K562 (cell line): ENCODE measurements around the gene MYL12B. TPM values are rescaled to one million over a fixed set of nuclear protein-coding genes. Genes with fewer than 3 reads are reported as not detected.

ENCODE experiments used
- ADNP ChIP-seq: fragments of 200-800 bp; sonication (Bioruptor generic); IDR thresholded peaks from 2 replicates; pipeline ENCODE4 v1.6.1; 2016; ENCODE audit warnings: missing genetic modification characterization, missing compliant biosample characterization
- CC2D1A ChIP-seq: fragments of 450-650 bp; IDR thresholded peaks from 2 replicates; pipeline ENCODE4 v1.6.1; 2017; ENCODE audit warnings: mild to moderate bottlenecking
- CHAMP1 ChIP-seq: fragments of 450-650 bp; IDR thresholded peaks from 2 replicates; pipeline ENCODE4 v1.6.1; 2016; ENCODE audit warnings: mild to moderate bottlenecking
- CREM ChIP-seq: IDR thresholded peaks from 2 replicates; pipeline ENCODE4 v1.6.1; 2014; ENCODE audit warnings: antibody characterized with exemption, low read depth
- DNMT1 ChIP-seq: fragments of 450-650 bp; IDR thresholded peaks from 2 replicates; pipeline ENCODE4 v1.6.1; 2016; ENCODE audit warnings: antibody characterized with exemption, mild to moderate bottlenecking
- FOXJ3 ChIP-seq: sonication (generic); formaldehyde crosslinking; IDR thresholded peaks from 2 replicates; pipeline ENCODE4 v1.4.0; 2020; ENCODE audit warnings: mild to moderate bottlenecking, missing genetic modification reagents
- FOXK1 ChIP-seq: sonication (generic); formaldehyde crosslinking; IDR thresholded peaks from 2 replicates; pipeline ENCODE4 v1.8.0; 2022; ENCODE audit warnings: missing genetic modification reagents, mild to moderate bottlenecking, borderline replicate concordance
- HDAC2 ChIP-seq: fragments of 450-650 bp; IDR thresholded peaks from 2 replicates; pipeline ENCODE4 v1.6.1; 2016; ENCODE audit warnings: mild to moderate bottlenecking
- HINFP ChIP-seq: fragments of 450-650 bp; conservative IDR thresholded peaks from 2 replicates; pipeline ENCODE4 v1.6.1; 2016; ENCODE audit warnings: missing genetic modification characterization, low read depth, mild to moderate bottlenecking, control low read depth, missing compliant biosample characterization
- HMG20B ChIP-seq: fragments of 250-450 bp; sonication (Bioruptor Pico); IDR thresholded peaks from 2 replicates; pipeline ENCODE4 v1.5.0; 2021; ENCODE audit warnings: mild to moderate bottlenecking
- KDM1A ChIP-seq, 2 experiments: fragments of 450-650 bp; IDR thresholded peaks; 2 replicates each; pipeline ENCODE4 v1.6.1; 2016; ENCODE audit warnings: mild to moderate bottlenecking in 2 of 2
- KDM2B ChIP-seq: fragments of 250-450 bp; sonication (Bioruptor Pico); IDR thresholded peaks from 2 replicates; pipeline ENCODE4 v1.8.0; 2021; ENCODE audit warnings: mild to moderate bottlenecking, moderate library complexity
- KLF6 ChIP-seq: fragments of 250-450 bp; sonication (Bioruptor Pico); IDR thresholded peaks from 2 replicates; pipeline ENCODE4 v1.4.0; 2020; ENCODE audit warnings: mild to moderate bottlenecking, moderate library complexity, borderline replicate concordance
- MECOM ChIP-seq: fragments of 250-450 bp; sonication (Bioruptor Pico); IDR thresholded peaks from 2 replicates; pipeline ENCODE4 v1.8.0; 2022; ENCODE audit warnings: inconsistent platforms
- MTA2 ChIP-seq: fragments of 450-650 bp; IDR thresholded peaks from 2 replicates; pipeline ENCODE4 v1.6.1; 2016; ENCODE audit warnings: low read depth
- NELFE ChIP-seq: IDR thresholded peaks from 2 replicates; pipeline ENCODE4 v1.6.1; 2011; ENCODE audit warnings: mild to moderate bottlenecking; ENCODE audit not compliant: insufficient read depth, insufficient read length
- OTX1 ChIP-seq: fragments of 450-650 bp; formaldehyde crosslinking; IDR thresholded peaks from 2 replicates; pipeline ENCODE4 v1.4.0; 2022; ENCODE audit warnings: mild to moderate bottlenecking
- PHF20 ChIP-seq: fragments of 450-650 bp; IDR thresholded peaks from 2 replicates; pipeline ENCODE4 v1.6.1; 2018; ENCODE audit not compliant: partially characterized antibody
- PTBP1 ChIP-seq: fragments of 200-400 bp; formaldehyde crosslinking; IDR thresholded peaks from 2 replicates; pipeline ENCODE4 v1.6.1; 2017; ENCODE audit warnings: low read depth, low read length
- RAD21 ChIP-seq, 2 experiments: fragments of 250-450 bp in 1 of 2; fragments of 450-650 bp in 1 of 2; sonication (Bioruptor Pico) in 1 of 2; formaldehyde crosslinking in 1 of 2; IDR thresholded peaks in 1 of 2; conservative IDR thresholded peaks in 1 of 2; 2 replicates each; pipeline versions ENCODE4 v1.4.0 to v1.8.0; 2020 to 2022; ENCODE audit warnings: mild to moderate bottlenecking in 2 of 2, moderate library complexity in 1 of 2
- RFX1 ChIP-seq: fragments of 450-650 bp; IDR thresholded peaks from 2 replicates; pipeline ENCODE4 v1.6.1; 2016; ENCODE audit warnings: mild to moderate bottlenecking, moderate library complexity
- SNIP1 ChIP-seq: fragments of 450-650 bp; IDR thresholded peaks from 2 replicates; pipeline ENCODE4 v1.7.1; 2017; ENCODE audit warnings: low read depth, mild to moderate bottlenecking
- SP2 ChIP-seq: IDR thresholded peaks from 2 replicates; pipeline ENCODE4 v1.6.1; 2011; ENCODE audit warnings: mild to moderate bottlenecking, low read depth, low read length, moderate library complexity; ENCODE audit not compliant: poor library complexity, severe bottlenecking; ENCODE audit errors: extremely low read depth
- ZBTB2 ChIP-seq: fragments of 450-650 bp; IDR thresholded peaks from 2 replicates; pipeline ENCODE4 v1.6.1; 2016; ENCODE audit warnings: antibody characterized with exemption
- ZNF239 ChIP-seq: fragments of 250-450 bp; sonication (Bioruptor Pico); IDR thresholded peaks from 2 replicates; pipeline ENCODE4 v1.4.0; 2020; ENCODE audit warnings: mild to moderate bottlenecking
- ZNF57 ChIP-seq: fragments of 450-650 bp; formaldehyde crosslinking; IDR thresholded peaks from 2 replicates; pipeline ENCODE4 v1.4.0; 2020; ENCODE audit warnings: mild to moderate bottlenecking, moderate library complexity
- polyA plus RNA-seq, 8 experiments: library from polyadenylated mRNA; depleted of rRNA in 4 of 8; stranded (reverse) in 5 of 8; unstranded in 3 of 8; fragments of >200 nt; fragmentation: Nextera tagmentation in 2 of 8; fragmentation: Illumina TruSeq in 1 of 8; extraction: Ambion mirVana in 2 of 8; extraction: Trizol in 1 of 8; gene quantifications; 2 replicates each; pipeline versions ENCODE4 v1.2.1 to v1.2.3, GENCODE V29; 2011 to 2014; ENCODE audit warnings: inconsistent platforms in 1 of 8, missing spikeins in 1 of 8
- total RNA-seq, 7 experiments: library from RNA; depleted of rRNA in 6 of 7; stranded (reverse); fragments of >200 nt in 6 of 7; fragmentation: Illumina TruSeq in 2 of 7; extraction: Trizol in 2 of 7; gene quantifications; 2 replicates each; pipeline versions ENCODE4 v1.2.1 to v1.2.3, GENCODE V29; 2011 to 2021; ENCODE audit warnings: low replicate concordance in 1 of 7

Gene MYL12B
- total and polyA plus RNA-seq, 9 of the 15 experiments (the other 6 are each of a cell fraction or from before 2014, with no cell fraction given), result 220 to 995 (median 463) TPM

GRCh38 chr18:3283253-3283863 is 21.4 kb downstream of the MYL12B start (continued):
- TF ChIP-seq KDM1A (IDR thresholded peaks at IDR 0.05), result peak; percentile 74 to 83
- TF ChIP-seq OTX1, result no peak
- TF ChIP-seq MTA2, result no peak
- no peak for TF ChIP-seq KDM2B (CRISPR knock-in tag)
- TF ChIP-seq PHF20, result peak; percentile 54
- no peak for TF ChIP-seq DNMT1
- TF ChIP-seq SP2, result no peak
- TF ChIP-seq ZBTB2, result no peak
- peak; percentile 86; the same call in 1 of the 2 replicates for TF ChIP-seq HDAC2
- 0 out of 2 replicates have a peak, but pooled peaks have one; percentile 59 for TF ChIP-seq PTBP1
- peak; percentile 97 for TF ChIP-seq ADNP (tag)
- no peak for TF ChIP-seq KLF6 (CRISPR knock-in tag)
- no peak for TF ChIP-seq ZNF57 (CRISPR knock-in tag)
- no peak for TF ChIP-seq FOXJ3 (CRISPR knock-in tag)
- no peak for TF ChIP-seq CREM
- TF ChIP-seq CHAMP1, result 0 out of 2 replicates have a peak, but pooled peaks have one; percentile 51
- TF ChIP-seq NELFE, result no peak
- TF ChIP-seq ZNF239 (CRISPR knock-in tag), result no peak
- no peak for TF ChIP-seq FOXK1
- no peak for TF ChIP-seq SNIP1
- no peak for TF ChIP-seq RAD21 (CRISPR knock-in tag; conservative IDR thresholded peaks at IDR 0.05 in 1 of 2, IDR thresholded peaks at IDR 0.05 in 1 of 2)
- TF ChIP-seq MECOM, result no peak
- no peak for TF ChIP-seq HMG20B
- 0 out of 2 replicates have a peak, but pooled peaks have one; percentile 28 for TF ChIP-seq CC2D1A
- no peak for TF ChIP-seq HINFP (tag)
- no peak for TF ChIP-seq RFX1
